ENCODE results near the gene EEF1A1.

DNA sequence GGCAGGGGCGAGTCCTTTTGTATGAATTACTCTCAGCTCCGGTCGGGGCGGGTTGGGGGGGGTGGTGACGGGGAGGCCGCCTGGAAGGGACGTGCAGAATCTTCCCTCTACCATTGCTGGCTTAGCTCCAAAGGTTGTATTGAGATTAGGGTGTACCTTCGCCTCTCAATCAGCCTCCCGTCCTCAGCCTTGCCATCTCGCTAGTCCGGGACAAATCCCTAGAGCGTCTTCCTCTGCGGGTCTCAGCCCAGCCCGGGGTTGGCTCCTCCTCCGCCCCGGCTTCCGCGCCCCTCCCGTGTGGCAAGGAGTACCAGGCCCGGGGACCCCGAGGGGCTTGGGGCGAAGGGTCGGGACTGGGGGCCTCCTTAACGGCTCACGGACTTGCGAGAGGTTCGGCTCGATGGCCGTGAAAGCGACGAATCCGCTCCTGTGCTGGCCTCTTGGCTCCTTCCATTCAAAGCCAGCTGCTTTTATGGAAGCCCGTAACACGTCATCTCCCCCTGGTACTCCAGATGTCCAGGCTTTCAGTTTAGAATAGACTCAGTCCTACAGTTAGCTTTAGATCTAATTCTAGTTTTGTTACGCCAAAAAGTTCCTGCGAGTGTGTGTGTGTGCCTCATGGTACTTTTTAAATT, 636 bp upstream of the EEF1A1 start:
- TF ChIP-seq POLR2A (IDR thresholded peaks at IDR 0.05; ENCODE audit: low read depth, low read length) = peak; percentile 69
- TF ChIP-seq TAF1 (IDR thresholded peaks at IDR 0.05; ENCODE audit: borderline replicate concordance, low read depth, low read length) = 0 out of 2 replicates have a peak, but pooled peaks have one; percentile 46
